ENCODE data around the gene SHROOM3.

DNA sequence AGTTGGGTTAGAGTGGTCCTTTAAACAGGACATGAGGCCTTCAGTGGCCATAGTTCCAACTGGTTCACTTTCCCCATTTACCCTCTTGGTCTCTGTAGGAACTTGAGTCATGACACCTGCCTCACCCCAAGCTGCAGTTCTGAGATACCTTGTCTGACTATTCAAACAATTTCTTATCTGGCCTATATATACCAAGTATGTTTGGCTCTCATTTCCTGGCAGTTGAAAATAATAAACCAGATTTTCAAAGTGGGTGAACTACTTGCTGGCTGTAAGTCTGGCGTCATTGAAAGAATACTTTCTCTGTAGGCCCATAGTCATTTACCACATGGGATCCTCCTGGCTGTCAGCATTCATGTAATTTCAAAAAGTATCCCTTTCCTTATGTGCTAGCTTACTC is 228.8 kb downstream of the SHROOM3 start:
- TF ChIP-seq CTCF (IDR thresholded peaks at IDR 0.05 in 8 of 11, conservative IDR thresholded peaks at IDR 0.05 in 3 of 11), result no peak
- no peak for TF ChIP-seq POLR2AphosphoS5 (IDR thresholded peaks at IDR 0.05)
- no peak for TF ChIP-seq POLR2A (IDR thresholded peaks at IDR 0.05)
